Natural killer cell (primary cell): Measurements from ENCODE around the gene ARHGAP12. TPM values are rescaled to one million over a fixed set of nuclear protein-coding genes. Genes with fewer than 3 reads are reported as not detected.

ENCODE experiments used
- ATAC-seq, 3 donors: fragments of 150-1000 bp in 2 of 3; fragments of 200-7000 bp in 1 of 3; cut with Tn5 transposase; 1 replicate in 1 of 3; 2 replicates in 2 of 3; pipeline ENCODE4 v1.10.0; 2021; ENCODE audit warnings: mild to moderate bottlenecking in 2 of 3, moderate library complexity in 2 of 3
- DNase-seq, 2 donors: peaks; one replicate each; pipeline versions ENCODE4 v3.0.0 to v3.0.0-alpha.2; 2013 to 2021; ENCODE audit warnings: mixed read lengths in 1 of 2
- H3K27ac ChIP-seq: one replicate; pipeline ENCODE4 v1.5.1; 2013; ENCODE audit warnings: mild to moderate bottlenecking, low read length
- H3K27me3 ChIP-seq: one replicate; pipeline ENCODE4 v1.6.1; 2013; ENCODE audit warnings: low read length; ENCODE audit not compliant: control insufficient read depth, insufficient read depth
- H3K36me3 ChIP-seq: one replicate; pipeline ENCODE4 v1.6.1; 2013; ENCODE audit warnings: low read length; ENCODE audit not compliant: control insufficient read depth, insufficient read depth
- H3K4me1 ChIP-seq: one replicate; pipeline ENCODE4 v1.6.1; 2013; ENCODE audit warnings: low read length; ENCODE audit not compliant: control insufficient read depth, insufficient read depth
- H3K4me3 ChIP-seq: one replicate; pipeline ENCODE4 v1.5.1; 2013; ENCODE audit warnings: low read length
- H3K9me3 ChIP-seq: one replicate; pipeline ENCODE4 v1.6.1; 2013; ENCODE audit warnings: low read length; ENCODE audit not compliant: control insufficient read depth, insufficient read depth
- H3K27ac Mint-ChIP-seq, 2 donors: one replicate each; pipeline ENCODE4 v1.8.0; 2022; ENCODE audit warnings: mild to moderate bottlenecking in 2 of 2, mixed read lengths in 2 of 2, moderate library complexity in 1 of 2
- H3K27me3 Mint-ChIP-seq, 2 donors: one replicate each; pipeline ENCODE4 v1.8.0; 2022; ENCODE audit warnings: low read depth in 2 of 2, mixed read lengths in 2 of 2
- H3K36me3 Mint-ChIP-seq: one replicate; pipeline ENCODE4 v1.8.0; 2022; ENCODE audit warnings: mixed read lengths
- H3K4me1 Mint-ChIP-seq, 2 donors: one replicate each; pipeline ENCODE4 v1.8.0; 2022; ENCODE audit warnings: mixed read lengths in 2 of 2
- H3K4me3 Mint-ChIP-seq: one replicate; pipeline ENCODE4 v1.8.0; 2022; ENCODE audit warnings: mild to moderate bottlenecking, moderate library complexity, mixed read lengths
- H3K9me3 Mint-ChIP-seq, 2 donors: one replicate each; pipeline ENCODE4 v1.8.0; 2022; ENCODE audit warnings: mixed read lengths in 2 of 2
- WGBS: methylation state at CpG from one replicate; pipeline ENCODE4 v1.1.7; 2013; ENCODE audit warnings: missing lambda C conversion rate; ENCODE audit not compliant: insufficient coverage; 5-methylcytosine and 5-hydroxymethylcytosine counted together
- intact Hi-C: fragments of 100-400 bp; cut with micrococcal nuclease; formaldehyde crosslinking; loops from one replicate; pipeline ENCODE4 v1.14.2; 2022
- total RNA-seq, 4 donors: library from RNA; stranded (reverse); fragments of 120-200 nt in 1 of 4; gene quantifications; one replicate each; pipeline versions ENCODE4 v1.2.3 to v1.2.4, GENCODE V29; 2013 to 2022
- TF ChIP-seq, protein P1 (sequence below): fragments of 200-600 bp; IDR thresholded peaks from one replicate; pipeline ENCODE4 v1.8.0; 2022; ENCODE audit warnings: antibody characterized with exemption

ARHGAP12 gene
- total RNA-seq, 3 donors from 2014 or later (not counting 1 experiment from before 2014, with no cell fraction given): 35.1 to 40.2 (median 40.2) TPM

DNA sequence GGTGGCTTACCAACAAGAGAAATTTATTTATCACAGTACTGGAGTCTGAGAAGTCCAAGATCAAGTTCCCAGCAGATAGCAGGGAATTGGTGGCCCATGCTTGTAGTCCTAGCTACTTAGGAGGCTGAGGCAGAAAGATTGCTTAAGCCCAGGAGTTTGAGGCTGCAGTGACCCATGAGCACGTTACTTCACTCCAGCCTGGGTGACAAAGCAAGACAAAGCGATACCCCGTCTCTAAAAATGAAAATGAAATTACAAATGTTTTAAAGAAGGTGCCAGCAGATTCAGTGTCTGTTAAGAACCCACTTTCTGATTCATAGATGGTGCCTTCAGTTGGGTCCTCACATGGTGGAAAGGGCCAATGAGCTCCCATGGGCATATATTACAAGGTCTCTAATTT lies 20.6 kb upstream of the ARHGAP12 start:
- DNase-seq (no peak), ATAC-seq (peak in 1 of 3 donors; percentile 12)
- Histone ChIP-seq H3K4me3 (no peak overlapping the region), H3K27me3 (no peaks in the 10 kb centered on the region), H3K9me3 (no peaks in the 10 kb centered on the region), H3K36me3 (no peaks in the 10 kb centered on the region), H3K4me1 (peaks cover 2% of the 10 kb centered on the region), H3K27ac (no peak overlapping the region)
- intact Hi-C loops: no loop called here
- H3K9me3 Mint-ChIP-seq: peaks cover 0 to 2% of the 10 kb centered on the region in 2 donors
- 84% methylated on average over 3 of the region's 3 CpGs for WGBS
- H3K27ac Mint-ChIP-seq: no peak overlapping the region
- TF ChIP-seq, protein P1, sequence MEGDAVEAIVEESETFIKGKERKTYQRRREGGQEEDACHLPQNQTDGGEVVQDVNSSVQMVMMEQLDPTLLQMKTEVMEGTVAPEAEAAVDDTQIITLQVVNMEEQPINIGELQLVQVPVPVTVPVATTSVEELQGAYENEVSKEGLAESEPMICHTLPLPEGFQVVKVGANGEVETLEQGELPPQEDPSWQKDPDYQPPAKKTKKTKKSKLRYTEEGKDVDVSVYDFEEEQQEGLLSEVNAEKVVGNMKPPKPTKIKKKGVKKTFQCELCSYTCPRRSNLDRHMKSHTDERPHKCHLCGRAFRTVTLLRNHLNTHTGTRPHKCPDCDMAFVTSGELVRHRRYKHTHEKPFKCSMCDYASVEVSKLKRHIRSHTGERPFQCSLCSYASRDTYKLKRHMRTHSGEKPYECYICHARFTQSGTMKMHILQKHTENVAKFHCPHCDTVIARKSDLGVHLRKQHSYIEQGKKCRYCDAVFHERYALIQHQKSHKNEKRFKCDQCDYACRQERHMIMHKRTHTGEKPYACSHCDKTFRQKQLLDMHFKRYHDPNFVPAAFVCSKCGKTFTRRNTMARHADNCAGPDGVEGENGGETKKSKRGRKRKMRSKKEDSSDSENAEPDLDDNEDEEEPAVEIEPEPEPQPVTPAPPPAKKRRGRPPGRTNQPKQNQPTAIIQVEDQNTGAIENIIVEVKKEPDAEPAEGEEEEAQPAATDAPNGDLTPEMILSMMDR: no peak
- no peaks in the 10 kb centered on the region for H3K36me3 Mint-ChIP-seq
- H3K4me1 Mint-ChIP-seq: no peaks in the 10 kb centered on the region
- H3K4me3 Mint-ChIP-seq: no peak overlapping the region
- H3K27me3 Mint-ChIP-seq: no peaks in the 10 kb centered on the region

DNA sequence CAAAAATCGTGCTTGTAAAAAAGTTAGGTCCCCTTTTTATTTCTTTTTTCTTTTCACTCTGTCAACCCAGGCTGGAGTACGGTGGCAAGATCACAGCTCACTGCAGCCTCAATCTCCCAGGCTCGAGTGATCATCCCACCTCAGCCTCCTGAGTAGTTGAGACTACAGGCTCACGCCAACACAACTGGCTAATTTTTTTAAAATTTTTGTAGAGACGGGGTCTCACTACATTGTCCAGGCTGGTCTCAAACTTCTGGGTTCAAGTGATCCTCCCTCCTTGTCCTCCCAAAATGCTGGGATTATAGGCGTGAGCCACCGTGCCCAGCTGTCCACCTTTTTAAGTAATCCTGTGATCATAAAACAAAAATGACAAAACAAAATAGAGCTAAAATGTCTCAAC lies 19.4 kb upstream of the ARHGAP12 start:
- TF ChIP-seq, protein P1: no peak
- Mint-ChIP-seq H3K27me3 (no peaks in the 10 kb centered on the region), H3K9me3 (no peaks in the 10 kb centered on the region), H3K27ac (no peak overlapping the region), H3K4me1 (no peaks in the 10 kb centered on the region), H3K36me3 (no peaks in the 10 kb centered on the region), H3K4me3 (no peak overlapping the region)
- Histone ChIP-seq H3K4me3 (no peak overlapping the region), H3K27ac (no peak overlapping the region), H3K27me3 (no peaks in the 10 kb centered on the region), H3K36me3 (no peaks in the 10 kb centered on the region), H3K4me1 (peaks cover 5% of the 10 kb centered on the region), H3K9me3 (no peaks in the 10 kb centered on the region)
- 92% methylated on average over 7 of the region's 7 CpGs for WGBS
- DNase-seq (no peak), ATAC-seq (no peak)
- intact Hi-C loops: no loop called here

DNA sequence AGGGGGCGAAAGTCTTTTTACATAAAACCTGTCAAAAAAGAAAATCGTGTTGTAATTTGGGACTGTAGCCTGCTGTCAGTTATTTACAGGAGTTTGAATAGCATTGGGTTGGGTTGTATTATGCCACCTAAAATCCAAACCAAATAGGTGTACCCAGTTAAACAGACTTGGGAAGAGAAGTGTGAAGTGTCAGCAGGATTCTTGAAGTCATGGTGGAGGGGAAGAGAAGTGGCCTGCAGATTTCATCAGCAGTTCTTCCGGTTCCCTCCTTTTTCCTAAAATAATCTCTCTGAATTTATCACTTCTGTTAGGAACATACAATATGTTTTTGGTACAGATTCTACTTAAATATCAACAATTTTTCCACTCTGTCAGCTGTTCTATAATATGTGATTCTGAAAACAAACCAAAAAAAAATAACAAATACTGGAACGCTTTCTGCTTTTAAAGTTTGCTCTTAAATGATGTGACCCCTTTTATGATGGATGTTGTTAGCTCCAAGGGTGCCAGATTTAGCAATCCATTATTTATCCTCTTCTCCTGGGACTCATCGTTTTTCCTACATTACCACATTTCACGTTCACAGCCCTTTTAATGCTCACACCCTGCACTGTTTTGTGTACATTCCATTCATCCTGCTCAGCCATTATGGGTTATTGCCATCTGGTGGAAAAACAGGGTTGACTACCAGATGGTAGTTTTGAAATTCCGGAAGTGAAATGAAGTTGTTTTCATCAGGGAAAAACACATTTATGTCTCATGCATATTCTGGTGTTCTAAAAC lies 18.7 kb upstream of the ARHGAP12 start:
- intact Hi-C loops: no loop called here
- H3K4me3 ChIP-seq: no peak overlapping the region
- H3K4me1 Mint-ChIP-seq: no peaks in the 10 kb centered on the region
- H3K27me3 ChIP-seq: no peaks in the 10 kb centered on the region
- H3K27me3 Mint-ChIP-seq: no peaks in the 10 kb centered on the region
- no peak for DNase-seq
- peaks cover 5% of the 10 kb centered on the region for H3K4me1 ChIP-seq
- no peak overlapping the region for H3K27ac Mint-ChIP-seq
- 86% methylated on average over 6 of the region's 7 CpGs for WGBS
- ATAC-seq: no peak
- TF ChIP-seq, protein P1: no peak
- H3K4me3 Mint-ChIP-seq: no peak overlapping the region
- H3K36me3 Mint-ChIP-seq: no peaks in the 10 kb centered on the region
- H3K27ac ChIP-seq: no peak overlapping the region
- H3K9me3 Mint-ChIP-seq: no peaks in the 10 kb centered on the region
- no peaks in the 10 kb centered on the region for H3K9me3 ChIP-seq
- H3K36me3 ChIP-seq: no peaks in the 10 kb centered on the region

DNA sequence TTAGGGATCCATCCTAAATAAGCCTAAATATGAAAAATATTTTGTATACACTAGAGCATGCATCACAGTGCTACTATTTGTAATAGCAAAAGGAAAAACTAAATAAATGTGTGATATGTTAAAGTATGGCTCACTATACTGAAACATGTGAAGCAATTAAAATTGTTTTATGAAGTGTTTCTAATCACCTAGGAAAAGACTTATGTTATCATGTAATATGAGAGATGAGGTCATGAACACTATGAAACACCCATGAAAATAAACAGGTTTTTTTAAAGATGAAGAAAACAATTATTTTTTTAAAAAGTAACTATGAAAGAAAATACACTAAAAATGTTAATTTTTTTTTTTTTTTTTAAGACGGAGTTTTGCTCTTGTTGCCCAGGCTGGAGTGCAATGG lies 16.8 kb upstream of the ARHGAP12 start:
- Mint-ChIP-seq H3K27me3 (no peaks in the 10 kb centered on the region), H3K4me3 (no peak overlapping the region), H3K27ac (no peak overlapping the region), H3K9me3 (no peaks in the 10 kb centered on the region), H3K4me1 (no peaks in the 10 kb centered on the region), H3K36me3 (no peaks in the 10 kb centered on the region)
- no peaks in the 10 kb centered on the region for H3K9me3 ChIP-seq
- no peak for ATAC-seq
- no peak overlapping the region for H3K27ac ChIP-seq
- TF ChIP-seq, protein P1: no peak
- no peaks in the 10 kb centered on the region for H3K36me3 ChIP-seq
- WGBS: 92% methylated on average over 1 of the region's 1 CpG
- H3K27me3 ChIP-seq: no peaks in the 10 kb centered on the region
- no peak overlapping the region for H3K4me3 ChIP-seq
- intact Hi-C loops: no loop called here
- peaks cover 5% of the 10 kb centered on the region for H3K4me1 ChIP-seq
- DNase-seq: no peak
